GM12873 (cell line): ENCODE measurements around the gene PLCL1.

Experiments used
- TF ChIP-seq, protein P1 (sequence below): IDR thresholded peaks from 2 replicates; pipeline ENCODE4 v1.5.1; 2012; ENCODE audit warnings: low read depth, mild to moderate bottlenecking, moderate library complexity, low read length, control low read depth; ENCODE audit not compliant: insufficient read depth; ENCODE audit errors: missing control alignments

The PLCL1 gene

DNA sequence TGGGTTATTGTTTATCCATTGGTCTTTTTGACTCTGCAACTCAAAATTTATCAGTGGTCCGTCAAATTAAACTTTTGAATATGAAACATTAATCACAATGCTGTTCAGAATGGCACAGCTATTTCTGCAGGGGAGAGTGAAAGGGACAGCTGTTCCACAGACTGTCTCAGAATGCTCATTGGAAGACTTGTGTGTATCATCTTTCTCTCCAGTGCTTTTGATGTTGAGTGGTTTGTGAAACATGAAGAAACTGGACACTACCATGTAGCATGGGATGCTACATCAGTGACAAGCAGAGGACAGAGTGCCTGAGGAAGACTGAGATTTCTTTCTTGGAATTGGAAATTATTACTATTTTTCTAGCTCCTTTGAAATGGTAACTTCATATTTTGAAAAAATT, 115.7 kb downstream of the PLCL1 start:
- TF ChIP-seq, protein P1, sequence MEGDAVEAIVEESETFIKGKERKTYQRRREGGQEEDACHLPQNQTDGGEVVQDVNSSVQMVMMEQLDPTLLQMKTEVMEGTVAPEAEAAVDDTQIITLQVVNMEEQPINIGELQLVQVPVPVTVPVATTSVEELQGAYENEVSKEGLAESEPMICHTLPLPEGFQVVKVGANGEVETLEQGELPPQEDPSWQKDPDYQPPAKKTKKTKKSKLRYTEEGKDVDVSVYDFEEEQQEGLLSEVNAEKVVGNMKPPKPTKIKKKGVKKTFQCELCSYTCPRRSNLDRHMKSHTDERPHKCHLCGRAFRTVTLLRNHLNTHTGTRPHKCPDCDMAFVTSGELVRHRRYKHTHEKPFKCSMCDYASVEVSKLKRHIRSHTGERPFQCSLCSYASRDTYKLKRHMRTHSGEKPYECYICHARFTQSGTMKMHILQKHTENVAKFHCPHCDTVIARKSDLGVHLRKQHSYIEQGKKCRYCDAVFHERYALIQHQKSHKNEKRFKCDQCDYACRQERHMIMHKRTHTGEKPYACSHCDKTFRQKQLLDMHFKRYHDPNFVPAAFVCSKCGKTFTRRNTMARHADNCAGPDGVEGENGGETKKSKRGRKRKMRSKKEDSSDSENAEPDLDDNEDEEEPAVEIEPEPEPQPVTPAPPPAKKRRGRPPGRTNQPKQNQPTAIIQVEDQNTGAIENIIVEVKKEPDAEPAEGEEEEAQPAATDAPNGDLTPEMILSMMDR: no peak

DNA sequence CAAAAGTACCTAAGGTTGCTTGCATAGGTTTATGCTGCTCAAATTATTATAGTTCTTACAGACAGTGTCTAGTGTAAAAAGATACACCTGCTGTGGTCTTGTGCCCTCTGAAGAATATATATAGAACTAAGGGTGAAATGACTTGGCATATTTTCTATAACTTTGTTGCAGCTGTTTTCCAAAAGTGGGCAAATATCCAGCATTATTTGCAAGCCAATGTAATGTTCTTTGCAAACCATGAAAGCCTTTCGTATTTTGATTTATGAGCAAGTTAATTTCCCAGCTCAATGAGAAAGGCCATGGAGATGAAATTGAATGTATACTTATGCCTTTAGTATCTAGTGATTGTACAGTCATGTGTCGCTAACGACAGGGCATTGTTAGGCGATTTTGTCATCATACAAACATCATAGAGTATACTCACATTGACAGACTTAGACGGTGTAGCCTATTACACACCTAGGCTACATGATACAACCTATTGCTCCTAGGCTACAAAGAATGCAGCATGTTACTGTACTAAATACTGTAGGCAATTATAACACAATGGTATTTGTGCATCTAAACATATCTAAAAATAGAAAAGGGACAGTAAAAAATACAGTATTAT, 116.3 kb downstream of the PLCL1 start:
- TF ChIP-seq, protein P1: no peak

DNA sequence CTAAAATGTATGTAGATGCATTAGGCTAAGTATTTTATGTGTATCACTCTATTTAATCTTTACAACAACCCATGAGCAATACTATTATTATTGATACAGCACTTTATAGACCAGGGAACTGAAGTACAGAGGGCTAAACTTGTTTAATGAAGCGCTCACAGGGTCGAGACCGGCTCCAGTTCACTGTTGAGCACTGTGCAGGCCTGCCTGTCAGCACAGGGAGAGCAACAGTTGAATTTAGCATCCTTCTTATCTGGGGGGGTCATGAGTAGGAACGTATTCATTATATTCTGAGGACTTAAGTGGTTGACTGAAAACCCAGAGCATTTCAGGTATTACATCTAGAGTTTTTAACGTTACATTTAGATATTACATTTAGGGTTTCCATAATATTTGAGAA, 120.1 kb downstream of the PLCL1 start:
- TF ChIP-seq, protein P1: no peak

DNA sequence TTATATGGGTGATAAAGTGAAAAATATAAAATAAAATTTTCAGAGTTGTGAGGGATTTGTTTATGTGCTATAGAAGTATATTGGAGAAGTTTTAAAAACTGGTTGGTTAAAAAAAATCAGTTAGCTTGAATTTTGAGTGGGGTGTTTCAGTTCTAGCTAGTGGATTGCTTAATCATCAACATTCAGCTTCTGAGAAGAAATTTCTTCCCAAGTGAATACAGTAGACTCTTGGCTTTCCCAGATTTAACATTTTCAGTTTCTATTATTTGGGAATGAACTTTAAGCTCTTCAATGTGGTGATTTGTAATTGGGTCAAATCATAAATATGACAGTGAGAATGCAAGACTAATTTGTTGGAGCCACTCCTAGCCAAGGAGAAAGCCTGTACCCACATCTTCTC, 120.8 kb downstream of the PLCL1 start:
- TF ChIP-seq, protein P1: no peak

DNA sequence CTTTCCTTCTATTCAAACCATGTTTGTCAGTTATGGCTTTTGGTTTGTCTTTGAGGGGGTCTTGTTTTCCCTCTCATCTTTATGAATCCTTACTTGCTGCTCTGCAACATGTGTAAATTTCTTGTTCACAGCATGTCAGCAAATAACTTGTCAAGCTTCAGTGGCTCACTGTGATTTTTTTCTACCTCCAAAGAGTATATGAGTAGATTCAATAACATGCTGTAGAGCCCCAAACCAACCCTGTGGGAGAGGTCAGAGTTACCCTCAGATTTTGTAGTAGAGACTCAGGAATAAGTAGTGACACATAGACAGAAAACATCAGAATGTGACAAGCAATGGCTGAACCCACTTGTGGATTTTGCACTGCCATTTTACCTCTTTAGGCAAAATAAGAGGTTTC, 121.6 kb downstream of the PLCL1 start:
- TF ChIP-seq, protein P1: no peak

DNA sequence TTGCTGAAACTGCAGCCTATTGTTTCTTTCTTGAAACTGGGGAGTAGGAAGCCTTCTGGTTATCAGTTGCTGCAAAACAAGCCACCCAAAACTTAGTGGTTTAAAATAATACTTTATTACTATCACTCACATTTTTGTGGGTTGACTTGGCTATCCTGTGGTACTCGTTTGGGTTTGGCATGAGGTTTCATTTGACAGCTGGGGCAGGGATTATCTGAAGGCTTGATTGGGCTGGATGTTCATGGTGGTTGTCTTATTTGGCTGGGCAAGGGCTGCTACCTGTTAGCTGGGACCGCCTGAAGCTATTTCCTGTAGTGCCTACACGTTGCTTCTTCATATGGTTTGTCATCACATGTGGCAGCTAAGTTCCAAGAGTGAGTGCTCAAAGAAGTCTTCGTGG, 122.3 kb downstream of the PLCL1 start:
- TF ChIP-seq, protein P1: no peak

DNA sequence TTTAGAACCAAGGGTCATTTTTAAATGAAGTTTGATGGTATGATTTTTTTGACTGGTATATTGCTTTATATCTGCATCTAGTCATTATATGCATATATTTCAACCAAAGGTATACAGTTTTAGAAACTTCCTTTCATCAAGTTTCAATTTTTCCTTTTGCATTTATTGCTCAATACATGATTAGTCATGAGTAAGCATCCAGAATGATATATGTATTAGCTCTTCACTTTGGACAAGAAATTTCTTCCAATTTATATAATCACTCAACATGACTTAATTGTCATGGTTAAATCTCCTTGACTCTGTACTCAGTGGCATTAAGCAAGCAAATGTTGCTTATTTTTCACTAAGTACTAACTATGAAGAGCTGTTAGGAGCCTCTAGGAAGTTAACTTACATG, 123.6 kb downstream of the PLCL1 start:
- TF ChIP-seq, protein P1: no peak
